Right renal cortex interstitium (tissue), 3 donors: ENCODE measurements around the gene INSYN2A. TPM values are rescaled to one million over a fixed set of nuclear protein-coding genes. Genes with fewer than 3 reads are reported as not detected.

ENCODE experiments used
- DNase-seq, 3 donors: peaks; one replicate each; pipeline ENCODE4 v3.0.0-alpha.2; 2013; ENCODE audit warnings: low read depth in 3 of 3, low spot score in 2 of 3
- polyA plus RNA-seq, 3 donors: library from polyadenylated mRNA; unstranded; fragments of 120-200 nt; gene quantifications; one replicate each; pipeline ENCODE4 v1.2.1, GENCODE V29; 2013; ENCODE audit not compliant: insufficient read length in 3 of 3

INSYN2A gene
- polyA plus RNA-seq, 3 donors, result 3.9 to 7.3 (median 4.3) TPM

- no peak for DNase-seq
These were observed 665 bp downstream of the INSYN2A start for GRCh38 chr10:127195571-127196281.

GRCh38 chr10:127195041-127195506, 1.3 kb downstream of the INSYN2A start:
- DNase-seq, result no peak

GRCh38 chr10:127194599-127194998, 1.8 kb downstream of the INSYN2A start:
- no peak for DNase-seq

- no peak for DNase-seq
These were observed 2.3 kb downstream of the INSYN2A start for GRCh38 chr10:127194111-127194510.

- no peak for DNase-seq
These were observed 3.3 kb downstream of the INSYN2A start for GRCh38 chr10:127193125-127193524.

GRCh38 chr10:127190427-127190826, 6.0 kb downstream of the INSYN2A start:
- DNase-seq, result no peak

GRCh38 chr10:127189226-127189625, 7.2 kb downstream of the INSYN2A start:
- DNase-seq, result no peak

GRCh38 chr10:127186813-127187212, 9.6 kb downstream of the INSYN2A start:
- DNase-seq, result no peak

- DNase-seq, result no peak
These were observed 11.8 kb downstream of the INSYN2A start for GRCh38 chr10:127184582-127184981.

- DNase-seq, result no peak
These were observed 14.2 kb downstream of the INSYN2A start for GRCh38 chr10:127182161-127182560.

GRCh38 chr10:127179612-127180250, 16.7 kb downstream of the INSYN2A start:
- DNase-seq, result no peak

- no peak for DNase-seq
These were observed 19.7 kb downstream of the INSYN2A start for GRCh38 chr10:127176649-127177048.

- no peak for DNase-seq
These were observed 20.9 kb downstream of the INSYN2A start for GRCh38 chr10:127175357-127176110.

GRCh38 chr10:127174866-127175265, 21.5 kb downstream of the INSYN2A start:
- no peak for DNase-seq

- DNase-seq, result no peak
These were observed 28.1 kb downstream of the INSYN2A start for GRCh38 chr10:127168261-127168660.

- DNase-seq, result no peak
These were observed 33.5 kb downstream of the INSYN2A start for GRCh38 chr10:127162841-127163240.

GRCh38 chr10:127161482-127161881, 34.9 kb downstream of the INSYN2A start:
- no peak for DNase-seq

GRCh38 chr10:127159648-127160245, 36.6 kb downstream of the INSYN2A start:
- DNase-seq, result no peak

- no peak for DNase-seq
These were observed 37.7 kb downstream of the INSYN2A start for GRCh38 chr10:127158662-127159061.

GRCh38 chr10:127157506-127158200, 38.7 kb downstream of the INSYN2A start:
- DNase-seq, result peak; percentile 29 to 57 (median 39)
